Measurements from ENCODE around the gene VNN1.

VNN1 gene

DNA sequence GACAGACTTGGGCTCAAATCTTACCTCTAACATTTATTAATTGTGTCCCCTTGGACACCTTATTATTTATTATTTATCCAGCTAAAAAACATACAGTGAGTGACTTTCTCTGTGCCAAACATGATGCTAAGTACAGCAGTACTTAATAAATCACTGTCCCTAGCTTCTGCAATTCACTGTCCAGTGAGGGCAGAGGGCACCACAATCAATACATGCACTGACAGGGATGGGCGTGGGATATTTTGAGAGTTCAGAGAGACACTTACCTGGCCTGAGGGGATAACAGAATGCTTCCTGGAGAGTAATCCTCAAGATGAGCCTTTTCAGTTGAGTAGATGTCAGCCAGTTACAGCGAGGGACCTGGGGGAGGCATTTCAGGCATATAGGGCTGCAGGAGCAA, 80.5 kb downstream of the VNN1 start:
- TF ChIP-seq POLR2A (IDR thresholded peaks at IDR 0.05; ENCODE audit: extremely low read depth, insufficient read length) (no peak), MYC (IDR thresholded peaks at IDR 0.05; ENCODE audit: low read depth, low read length) (no peak)
- TF ChIP-seq, protein P1, sequence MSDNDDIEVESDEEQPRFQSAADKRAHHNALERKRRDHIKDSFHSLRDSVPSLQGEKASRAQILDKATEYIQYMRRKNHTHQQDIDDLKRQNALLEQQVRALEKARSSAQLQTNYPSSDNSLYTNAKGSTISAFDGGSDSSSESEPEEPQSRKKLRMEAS (IDR thresholded peaks at IDR 0.05; ENCODE audit: low read depth, low read length): no peak
- TF ChIP-seq, protein P2, sequence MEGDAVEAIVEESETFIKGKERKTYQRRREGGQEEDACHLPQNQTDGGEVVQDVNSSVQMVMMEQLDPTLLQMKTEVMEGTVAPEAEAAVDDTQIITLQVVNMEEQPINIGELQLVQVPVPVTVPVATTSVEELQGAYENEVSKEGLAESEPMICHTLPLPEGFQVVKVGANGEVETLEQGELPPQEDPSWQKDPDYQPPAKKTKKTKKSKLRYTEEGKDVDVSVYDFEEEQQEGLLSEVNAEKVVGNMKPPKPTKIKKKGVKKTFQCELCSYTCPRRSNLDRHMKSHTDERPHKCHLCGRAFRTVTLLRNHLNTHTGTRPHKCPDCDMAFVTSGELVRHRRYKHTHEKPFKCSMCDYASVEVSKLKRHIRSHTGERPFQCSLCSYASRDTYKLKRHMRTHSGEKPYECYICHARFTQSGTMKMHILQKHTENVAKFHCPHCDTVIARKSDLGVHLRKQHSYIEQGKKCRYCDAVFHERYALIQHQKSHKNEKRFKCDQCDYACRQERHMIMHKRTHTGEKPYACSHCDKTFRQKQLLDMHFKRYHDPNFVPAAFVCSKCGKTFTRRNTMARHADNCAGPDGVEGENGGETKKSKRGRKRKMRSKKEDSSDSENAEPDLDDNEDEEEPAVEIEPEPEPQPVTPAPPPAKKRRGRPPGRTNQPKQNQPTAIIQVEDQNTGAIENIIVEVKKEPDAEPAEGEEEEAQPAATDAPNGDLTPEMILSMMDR (IDR thresholded peaks at IDR 0.05; ENCODE audit: low read depth, low read length): no peak
- no peak overlapping the region for H3K4me3 ChIP-seq (ENCODE audit: low read depth, low read length)
- DNase-seq (ENCODE audit: low read depth): no peak

Measured in NB4 (cell line).